B cell (primary cell): Measurements from ENCODE around the gene SCP2. TPM values are rescaled to one million over a fixed set of nuclear protein-coding genes. Genes with fewer than 3 reads are reported as not detected.

Experiments
- ATAC-seq: fragments of 200-7000 bp; cut with Tn5 transposase; one replicate; pipeline ENCODE4 v1.10.0; 2021; ENCODE audit warnings: low read depth, mild to moderate bottlenecking, moderate number of reproducible peaks, moderate library complexity
- CTCF ChIA-PET: fragments of 350-600 bp; sonication (Branson Sonifier 250); formaldehyde crosslinking; loops from one replicate; lab custom pipeline; 2021; ENCODE audit warnings: antibody characterized with exemption, inconsistent platforms; lab: Charles Lee
- POLR2A ChIA-PET: fragments of 350-600 bp; sonication (Branson Sonifier 250); formaldehyde crosslinking; loops from one replicate; lab custom pipeline; 2021; ENCODE audit warnings: antibody characterized with exemption; lab: Charles Lee
- DNase-seq: peaks from one replicate; pipeline ENCODE4 v3.0.0; 2013
- H2AFZ ChIP-seq: 2 replicates; pipeline ENCODE4 v1.6.1; 2012; ENCODE audit warnings: mild to moderate bottlenecking, low read depth, low read length; ENCODE audit not compliant: insufficient read depth, poor library complexity, severe bottlenecking
- H3K27ac ChIP-seq, 2 donors: 1 replicate in 1 of 2; 2 replicates in 1 of 2; pipeline ENCODE4 v1.5.1; 2012 to 2013; ENCODE audit warnings: low read length in 2 of 2, mild to moderate bottlenecking in 2 of 2, moderate library complexity in 1 of 2
- H3K27me3 ChIP-seq, 4 experiments: fragments of 200-600 bp in 1 of 4; sonication (generic) in 1 of 4; replicated peaks in 1 of 4; 1 replicate in 2 of 4; 2 replicates in 2 of 4; pipeline versions ENCODE4 v1.6.1 to v1.7.0; 2013 to 2016; ENCODE audit warnings: low read length in 3 of 4, mild to moderate bottlenecking in 2 of 4, mixed read lengths in 1 of 4, moderate library complexity in 1 of 4; ENCODE audit not compliant: insufficient read depth in 4 of 4, control insufficient read depth in 3 of 4; ENCODE audit errors: control extremely low read depth in 1 of 4
- H3K36me3 ChIP-seq, 2 experiments: replicated peaks in 1 of 2; 1 replicate in 1 of 2; 2 replicates in 1 of 2; pipeline versions ENCODE4 v1.6.1 to v1.7.1; 2013; ENCODE audit warnings: low read length in 1 of 2; ENCODE audit not compliant: insufficient read depth in 2 of 2, control insufficient read depth in 1 of 2; ENCODE audit errors: control extremely low read depth in 1 of 2, extremely low read depth in 1 of 2
- H3K4me1 ChIP-seq, 2 donors: fragments of 200-600 bp in 1 of 2; sonication (generic) in 1 of 2; 1 replicate in 1 of 2; 2 replicates in 1 of 2; pipeline versions ENCODE4 v1.5.1 to v1.6.1; 2013 to 2017; ENCODE audit warnings: low read length in 2 of 2; ENCODE audit not compliant: control insufficient read depth in 2 of 2, insufficient read depth in 2 of 2
- H3K4me2 ChIP-seq: replicated peaks from 2 replicates; pipeline ENCODE3; 2012; ENCODE audit warnings: mild to moderate bottlenecking, low read depth, low read length; ENCODE audit not compliant: poor library complexity, severe bottlenecking
- H3K4me3 ChIP-seq, 5 experiments: fragments of 200-600 bp in 1 of 5; sonication (generic) in 1 of 5; 1 replicate in 3 of 5; 2 replicates in 2 of 5; pipeline versions ENCODE4 v1.5.1 to v1.7.0; 2011 to 2016; ENCODE audit warnings: low read length in 4 of 5, mild to moderate bottlenecking in 4 of 5, low read depth in 2 of 5, control low read depth in 1 of 5, moderate library complexity in 1 of 5; ENCODE audit not compliant: insufficient read depth in 1 of 5; ENCODE audit errors: control extremely low read depth in 1 of 5, extremely low read depth in 1 of 5
- H3K79me2 ChIP-seq: fragments of 200-600 bp; sonication (generic); one replicate; pipeline ENCODE4 v1.6.0; 2016; ENCODE audit warnings: low read length; ENCODE audit not compliant: control insufficient read depth, insufficient read depth
- H3K9ac ChIP-seq: fragments of 200-600 bp; sonication (generic); 2 replicates; pipeline ENCODE4 v1.6.1; 2017; ENCODE audit warnings: mild to moderate bottlenecking, low read length, moderate library complexity
- H3K9me3 ChIP-seq, 3 donors: one replicate each; pipeline versions ENCODE4 v1.6.1 to v1.7.1; 2013; ENCODE audit warnings: low read length in 2 of 3; ENCODE audit not compliant: control insufficient read depth in 2 of 3, insufficient read depth in 1 of 3; ENCODE audit errors: control extremely low read depth in 1 of 3
- H4K20me1 ChIP-seq: 2 replicates; pipeline ENCODE4 v1.6.0; 2012; ENCODE audit warnings: mild to moderate bottlenecking, low read length; ENCODE audit not compliant: insufficient read depth, control insufficient read depth, poor library complexity, severe bottlenecking
- H3K27ac Mint-ChIP-seq: one replicate; pipeline ENCODE4 v1.8.0; 2021; ENCODE audit warnings: mixed read lengths
- H3K27me3 Mint-ChIP-seq: one replicate; pipeline ENCODE4 v1.8.0; 2021; ENCODE audit warnings: mixed read lengths
- H3K4me1 Mint-ChIP-seq: one replicate; pipeline ENCODE4 v1.8.0; 2021; ENCODE audit warnings: mixed read lengths
- H3K4me3 Mint-ChIP-seq: one replicate; pipeline ENCODE4 v1.8.0; 2021; ENCODE audit warnings: mixed read lengths
- H3K9me3 Mint-ChIP-seq: one replicate; pipeline ENCODE4 v1.8.0; 2022; ENCODE audit warnings: mixed read lengths; ENCODE audit not compliant: insufficient read depth
- CTCF ChIP-seq: fragments of 200-600 bp; IDR thresholded peaks from one replicate; pipeline ENCODE4 v1.8.0; 2022; ENCODE audit warnings: antibody characterized with exemption, mild to moderate bottlenecking
- EZH2 ChIP-seq: IDR thresholded peaks from 2 replicates; pipeline ENCODE4 v1.6.1; 2012; ENCODE audit warnings: borderline replicate concordance, low read depth, mild to moderate bottlenecking, moderate library complexity, low read length; ENCODE audit not compliant: insufficient read depth, poor library complexity, severe bottlenecking
- WGBS: methylation state at CpG from one replicate; pipeline ENCODE4 v1.1.5; 2013; ENCODE audit warnings: missing lambda C conversion rate; ENCODE audit not compliant: insufficient coverage; 5-methylcytosine and 5-hydroxymethylcytosine counted together
- intact Hi-C: fragments of 100-400 bp; cut with micrococcal nuclease; formaldehyde crosslinking; loops from one replicate; pipeline ENCODE4 v1.10.0; 2022
- polyA plus RNA-seq: library from polyadenylated mRNA; depleted of rRNA; stranded (reverse); fragments of >200 nt; gene quantifications from 2 replicates; pipeline ENCODE4 v1.2.3, GENCODE V29; 2012
- total RNA-seq, 2 donors: library from RNA; stranded (reverse); fragments of 120-200 nt in 1 of 2; gene quantifications; 1 replicate in 1 of 2; 2 replicates in 1 of 2; pipeline versions ENCODE4 v1.2.3 to v1.2.4, GENCODE V29; 2013 to 2022

SCP2 gene
- total and polyA plus RNA-seq, 2 donors (not counting 1 experiment from before 2014, with no cell fraction given): 19.4 to 46.6 TPM

GRCh38 chr1:53083636-53084588, 156.8 kb downstream of the SCP2 start:
- ChIA-PET CTCF (interaction anchor here (0.6 kb wide), 1 partner anchor 255 kb away, joined by 3 read pairs; no protein-coding TSS in a partner anchor), POLR2A (no interaction called here)
- H4K20me1 ChIP-seq: no peaks in the 10 kb centered on the region
- TF ChIP-seq CTCF (no peak), EZH2 (no peak)
- no peaks in the 10 kb centered on the region for H3K27me3 Mint-ChIP-seq
- H3K27me3 ChIP-seq: no peaks in the 10 kb centered on the region
- DNase-seq (no peak), ATAC-seq (no peak)
- no peak overlapping the region for H3K9ac ChIP-seq
- 87% methylated on average over 15 of the region's 17 CpGs for WGBS
- H3K4me1 Mint-ChIP-seq: no peaks in the 10 kb centered on the region
- H3K79me2 ChIP-seq: no peaks in the 10 kb centered on the region
- intact Hi-C loops: no loop called here
- no peaks in the 10 kb centered on the region for H3K36me3 ChIP-seq
- H3K27ac Mint-ChIP-seq: no peak overlapping the region
- H2AFZ ChIP-seq: no peak overlapping the region
- no peak overlapping the region for H3K4me3 ChIP-seq
- H3K27ac ChIP-seq: no peak overlapping the region
- no peak overlapping the region for H3K4me2 ChIP-seq
- H3K4me3 Mint-ChIP-seq: no peak overlapping the region
- H3K4me1 ChIP-seq: no peaks in the 10 kb centered on the region
- H3K9me3 Mint-ChIP-seq: no peaks in the 10 kb centered on the region
- no peaks in the 10 kb centered on the region for H3K9me3 ChIP-seq

DNA sequence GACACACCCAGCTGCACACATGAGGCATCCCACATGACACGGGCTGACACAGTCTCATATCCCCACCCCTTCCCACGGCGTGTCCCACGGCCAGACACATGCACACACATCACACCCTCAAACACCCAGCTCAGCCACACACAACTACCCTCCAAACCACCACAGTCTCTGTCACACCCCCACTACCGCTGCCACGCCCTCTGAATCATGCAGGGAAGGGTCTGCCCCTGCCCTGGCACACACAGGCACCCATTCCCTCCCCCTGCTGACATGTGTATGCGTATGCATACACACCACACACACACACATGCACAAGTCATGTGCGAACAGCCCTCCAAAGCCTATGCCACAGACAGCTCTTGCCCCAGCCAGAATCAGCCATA, 157.5 kb downstream of the SCP2 start:
- DNase-seq: no peak
- Histone ChIP-seq H3K4me2 (no peak overlapping the region), H3K79me2 (no peaks in the 10 kb centered on the region), H3K4me1 (no peaks in the 10 kb centered on the region), H3K27me3 (no peaks in the 10 kb centered on the region), H3K36me3 (no peaks in the 10 kb centered on the region), H2AFZ (no peak overlapping the region), H4K20me1 (no peaks in the 10 kb centered on the region), H3K4me3 (no peak overlapping the region), H3K9me3 (no peaks in the 10 kb centered on the region), H3K27ac (no peak overlapping the region), H3K9ac (no peak overlapping the region)
- no peaks in the 10 kb centered on the region for H3K27me3 Mint-ChIP-seq
- ChIA-PET CTCF (no interaction called here), POLR2A (no interaction called here)
- intact Hi-C loops: no loop called here
- no peak for TF ChIP-seq EZH2
- TF ChIP-seq CTCF: no peak
- no peak overlapping the region for H3K4me3 Mint-ChIP-seq
- H3K9me3 Mint-ChIP-seq: no peaks in the 10 kb centered on the region
- no peaks in the 10 kb centered on the region for H3K4me1 Mint-ChIP-seq
- H3K27ac Mint-ChIP-seq: no peak overlapping the region
- 93% methylated on average over 8 of the region's 8 CpGs for WGBS
- ATAC-seq: no peak
